ENCODE measurements around the gene ANO1. TPM values are rescaled to one million over a fixed set of nuclear protein-coding genes. Genes with fewer than 3 reads are reported as not detected.

ANO1 gene
- total RNA-seq, 2 donors from 2014 or later, result 10.2 to 29.4 TPM

DNA sequence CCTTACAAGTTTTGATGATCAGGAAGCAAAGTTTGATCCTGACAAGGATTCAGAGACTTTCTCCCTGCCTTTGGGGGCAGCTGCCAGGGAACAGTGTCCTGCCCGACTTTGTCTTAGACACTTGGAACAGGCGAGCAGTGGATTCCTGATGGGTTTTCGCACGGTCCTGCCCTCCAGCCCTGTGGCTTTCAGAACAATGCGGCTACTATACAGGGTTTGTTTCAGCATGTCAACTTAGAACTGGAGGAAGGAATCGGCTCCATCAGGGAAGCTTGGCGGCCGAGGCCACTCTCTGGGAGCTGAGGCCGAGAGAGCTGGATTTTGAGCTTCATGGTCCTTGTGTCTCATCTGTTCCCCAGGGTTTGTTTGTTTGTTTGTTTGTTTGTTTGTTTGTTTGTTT, 11.5 kb downstream of the ANO1 start:
- H3K27ac ChIP-seq, result peak overlapping the region in 1 of 2 donors; percentile 4
- peaks cover 0 to 8% of the 10 kb centered on the region in 2 donors for H3K4me1 ChIP-seq
- DNase-seq (ENCODE audit: low spot score), result no peak
- no peaks in the 10 kb centered on the region for H3K27me3 ChIP-seq
- H3K36me3 ChIP-seq, result no peaks in the 10 kb centered on the region
- no peak overlapping the region for H3K4me3 ChIP-seq
- TF ChIP-seq, protein P1, sequence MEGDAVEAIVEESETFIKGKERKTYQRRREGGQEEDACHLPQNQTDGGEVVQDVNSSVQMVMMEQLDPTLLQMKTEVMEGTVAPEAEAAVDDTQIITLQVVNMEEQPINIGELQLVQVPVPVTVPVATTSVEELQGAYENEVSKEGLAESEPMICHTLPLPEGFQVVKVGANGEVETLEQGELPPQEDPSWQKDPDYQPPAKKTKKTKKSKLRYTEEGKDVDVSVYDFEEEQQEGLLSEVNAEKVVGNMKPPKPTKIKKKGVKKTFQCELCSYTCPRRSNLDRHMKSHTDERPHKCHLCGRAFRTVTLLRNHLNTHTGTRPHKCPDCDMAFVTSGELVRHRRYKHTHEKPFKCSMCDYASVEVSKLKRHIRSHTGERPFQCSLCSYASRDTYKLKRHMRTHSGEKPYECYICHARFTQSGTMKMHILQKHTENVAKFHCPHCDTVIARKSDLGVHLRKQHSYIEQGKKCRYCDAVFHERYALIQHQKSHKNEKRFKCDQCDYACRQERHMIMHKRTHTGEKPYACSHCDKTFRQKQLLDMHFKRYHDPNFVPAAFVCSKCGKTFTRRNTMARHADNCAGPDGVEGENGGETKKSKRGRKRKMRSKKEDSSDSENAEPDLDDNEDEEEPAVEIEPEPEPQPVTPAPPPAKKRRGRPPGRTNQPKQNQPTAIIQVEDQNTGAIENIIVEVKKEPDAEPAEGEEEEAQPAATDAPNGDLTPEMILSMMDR (IDR thresholded peaks at IDR 0.05), result no peak
- no peaks in the 10 kb centered on the region for H3K9me3 ChIP-seq

DNA sequence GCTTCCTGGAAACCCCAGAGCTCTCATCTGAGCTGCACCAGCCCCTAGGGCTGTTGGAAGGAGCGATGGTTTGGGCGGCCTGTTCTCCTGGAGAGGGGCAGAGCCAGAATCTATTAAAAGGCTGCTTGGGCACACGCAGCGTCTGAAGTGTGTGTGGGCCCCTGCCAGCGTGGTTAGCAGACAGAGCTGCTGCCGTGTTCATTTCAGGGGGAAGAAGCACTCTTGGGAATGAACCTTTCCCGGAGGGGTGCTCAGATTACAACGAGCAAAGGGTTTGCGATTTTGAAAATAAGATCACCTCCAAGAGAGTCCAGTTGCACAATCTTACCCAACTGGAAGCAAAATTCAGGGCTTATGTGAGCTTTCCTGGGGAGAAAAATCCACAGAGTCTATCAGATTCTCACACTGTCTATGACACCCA, 12.9 kb downstream of the ANO1 start:
- Histone ChIP-seq H3K9me3 (no peaks in the 10 kb centered on the region), H3K4me3 (no peak overlapping the region), H3K4me1 (peaks cover 0 to 8% of the 10 kb centered on the region in 2 donors), H3K36me3 (no peaks in the 10 kb centered on the region), H3K27me3 (no peaks in the 10 kb centered on the region), H3K27ac (peak overlapping the region in 1 of 2 donors; percentile 2)
- TF ChIP-seq, protein P1 (IDR thresholded peaks at IDR 0.05), result no peak
- no peak for DNase-seq (ENCODE audit: low spot score)

DNA sequence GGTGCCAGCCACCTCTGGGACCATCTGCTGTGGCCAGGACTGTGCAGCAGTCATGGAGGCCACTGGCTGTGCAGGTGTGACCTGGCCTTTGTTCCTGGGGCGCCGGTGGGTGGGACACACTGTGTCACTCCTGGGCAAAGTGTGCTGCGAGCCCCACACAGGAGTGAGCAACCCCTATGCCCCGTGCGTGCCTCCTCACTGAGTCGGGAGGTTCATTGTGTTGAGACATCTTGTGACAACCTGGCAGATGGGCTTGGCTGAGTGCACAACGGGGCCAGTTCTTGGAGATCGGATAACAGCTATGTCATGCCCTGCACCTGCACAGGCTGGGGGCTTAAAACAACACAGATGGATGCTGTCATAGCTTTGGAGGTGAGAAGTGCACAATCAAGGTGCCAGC, 13.5 kb downstream of the ANO1 start:
- Histone ChIP-seq H3K27ac (no peak overlapping the region), H3K27me3 (no peaks in the 10 kb centered on the region), H3K4me1 (peaks cover 0 to 8% of the 10 kb centered on the region in 2 donors), H3K9me3 (no peaks in the 10 kb centered on the region), H3K36me3 (no peaks in the 10 kb centered on the region), H3K4me3 (no peak overlapping the region)
- TF ChIP-seq, protein P1 (IDR thresholded peaks at IDR 0.05), result no peak
- no peak for DNase-seq (ENCODE audit: low spot score)

DNA sequence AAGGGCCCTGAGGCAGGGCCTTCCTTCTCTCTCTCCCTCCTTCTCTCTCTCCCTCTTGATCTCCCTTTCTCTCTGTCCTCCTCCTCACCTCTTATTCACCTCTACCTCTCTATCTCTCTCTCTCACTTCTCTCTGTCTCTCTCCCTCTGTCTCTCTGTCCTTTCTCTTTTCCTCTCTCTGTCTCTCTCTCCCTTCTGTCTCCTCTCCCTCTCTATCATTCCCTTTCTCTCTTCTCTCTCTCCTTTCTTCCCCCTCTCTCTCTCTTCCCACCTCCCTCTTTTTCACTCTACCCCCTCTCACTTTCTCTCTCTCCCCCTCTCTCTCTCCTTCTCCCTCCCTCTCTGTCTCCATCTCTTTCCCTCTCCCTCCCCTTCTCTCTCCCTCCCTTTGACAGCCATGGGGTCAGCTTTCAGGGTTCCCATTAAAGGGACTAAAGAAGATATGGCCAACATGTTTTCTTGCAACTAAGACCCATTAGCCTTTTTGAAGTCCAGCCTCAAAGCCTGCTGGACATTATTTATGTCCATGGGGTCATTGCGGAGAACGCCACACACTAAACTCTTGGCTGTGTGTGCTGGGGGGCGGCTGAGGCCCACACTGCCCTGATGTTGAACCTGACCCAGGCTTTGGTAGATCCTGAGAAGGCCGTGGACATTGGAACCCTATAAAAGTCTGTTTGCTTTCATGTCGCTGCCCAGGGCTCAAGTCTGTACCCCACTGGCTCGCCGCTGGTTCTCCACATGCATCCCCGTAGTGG, 15.0 kb downstream of the ANO1 start:
- TF ChIP-seq, protein P1 (IDR thresholded peaks at IDR 0.05), result no peak
- no peak for DNase-seq (ENCODE audit: low spot score)
- Histone ChIP-seq H3K27ac (no peak overlapping the region), H3K9me3 (no peaks in the 10 kb centered on the region), H3K4me1 (peaks cover 0 to 19% of the 10 kb centered on the region in 2 donors), H3K36me3 (no peaks in the 10 kb centered on the region), H3K27me3 (no peaks in the 10 kb centered on the region), H3K4me3 (no peak overlapping the region)

- Histone ChIP-seq H3K9me3 (no peaks in the 10 kb centered on the region), H3K27ac (no peak overlapping the region), H3K27me3 (no peaks in the 10 kb centered on the region), H3K36me3 (no peaks in the 10 kb centered on the region), H3K4me3 (no peak overlapping the region), H3K4me1 (peaks cover 0 to 21% of the 10 kb centered on the region in 2 donors)
- TF ChIP-seq, protein P1 (IDR thresholded peaks at IDR 0.05), result no peak
- DNase-seq (ENCODE audit: low spot score), result no peak
These were observed 17.6 kb downstream of the ANO1 start for GRCh38 chr11:70095541-70096252.

All from right atrium auricular region (tissue), 2 donors.